ENCODE measurements around the gene TNFRSF21. TPM values are rescaled to one million over a fixed set of nuclear protein-coding genes. Genes with fewer than 3 reads are reported as not detected.
A peak's percentile ranks its signal among the peaks of the same experiment; 100 is the strongest.

The TNFRSF21 gene
- total and polyA plus RNA-seq, 9 of the 15 experiments (the other 6 are each of a cell fraction or from before 2014, with no cell fraction given): 0.63 to 5.7 (median 2.2) TPM

GRCh38 chr6:47242483-47243386 is 67.0 kb downstream of the TNFRSF21 start (continued):
- TF ChIP-seq RAD51 (IDR thresholded peaks at IDR 0.05; ENCODE audit: borderline replicate concordance, low read depth) (peak; percentile 13; the same call in 1 of the 2 replicates), TAL1 (IDR thresholded peaks at IDR 0.05) (0 out of 2 replicates have a peak, but pooled peaks have one; percentile 21), SMAD1 (IDR thresholded peaks at IDR 0.05; ENCODE audit: low read depth, low read length, partially characterized antibody) (peak; percentile 74), NBN (IDR thresholded peaks at IDR 0.05; ENCODE audit: low read depth) (peak; percentile 86; the same call in 1 of the 2 replicates), ZBTB12 (CRISPR knock-in tag; IDR thresholded peaks at IDR 0.05) (peak; percentile 56; the same call in 1 of the 2 replicates), MTA3 (IDR thresholded peaks at IDR 0.05; ENCODE audit: borderline replicate concordance) (peak; percentile 87), ADNP (tag; IDR thresholded peaks at IDR 0.05) (peak; percentile 59; the same call in 1 of the 2 replicates), ATF2 (CRISPR knock-in tag; IDR thresholded peaks at IDR 0.05) (no peak), ILK (tag; IDR thresholded peaks at IDR 0.05; ENCODE audit: borderline replicate concordance, low read depth) (peak; percentile 50; the same call in 1 of the 2 replicates), ETS1 (conservative IDR thresholded peaks at IDR 0.05; ENCODE audit: control insufficient read depth, low read depth, low read length) (peak; percentile 55; the same call in 1 of the 2 replicates), NR1H2 (CRISPR knock-in tag; IDR thresholded peaks at IDR 0.05) (no peak), ELF2 (CRISPR knock-in tag; IDR thresholded peaks at IDR 0.05) (peak; percentile 54; the same call in 1 of the 2 replicates), POLR3A (IDR thresholded peaks at IDR 0.05; ENCODE audit: borderline replicate concordance, extremely low read depth, insufficient read depth, insufficient read length) (no peak), CTCFL (IDR thresholded peaks at IDR 0.05; ENCODE audit: borderline replicate concordance, insufficient read depth, low read depth, low read length, poor library complexity, severe bottlenecking) (no peak), ZNF589 (CRISPR knock-in tag; IDR thresholded peaks at IDR 0.05; ENCODE audit: low read depth) (peak; percentile 33; the same call in 1 of the 2 replicates), PCBP2 (IDR thresholded peaks at IDR 0.05; ENCODE audit: low read depth, low read length, poor library complexity, severe bottlenecking) (no peak), ZNF408 (CRISPR knock-in tag; IDR thresholded peaks at IDR 0.05; ENCODE audit: low read depth) (no peak), ZC3H11A (IDR thresholded peaks at IDR 0.05; ENCODE audit: low read depth, low read length) (0 out of 2 replicates have a peak, but pooled peaks have one; percentile 26)
